Peyer's patch (tissue), 4 donors: ENCODE data around the gene ABHD13.

Experiments
- CTCF ChIP-seq, 6 experiments: fragments of 450-650 bp in 4 of 6; fragments of 200-600 bp in 2 of 6; sonication (generic) in 1 of 6; IDR thresholded peaks; one replicate each; pipeline ENCODE4 v1.5.1; 2017 to 2019; ENCODE audit warnings: antibody characterized with exemption in 6 of 6, mild to moderate bottlenecking in 3 of 6, moderate library complexity in 1 of 6
- POLR2A ChIP-seq, 2 donors: fragments of 450-650 bp; IDR thresholded peaks; one replicate each; pipeline ENCODE4 v1.5.1; 2017; ENCODE audit warnings: antibody characterized with exemption in 2 of 2, mild to moderate bottlenecking in 2 of 2, moderate library complexity in 2 of 2

- TF ChIP-seq CTCF (IDR thresholded peaks at IDR 0.05) (no peak), POLR2A (IDR thresholded peaks at IDR 0.05) (no peak)
These were observed 39.1 kb downstream of the ABHD13 start for GRCh38 chr13:108257248-108257647.
